Measurements from ENCODE around the gene COG5. TPM values are rescaled to one million over a fixed set of nuclear protein-coding genes. Genes with fewer than 3 reads are reported as not detected.

COG5 gene
- total and polyA plus RNA-seq, 8 donors, result 4.1 to 34.7 (median 26.5) TPM

DNA sequence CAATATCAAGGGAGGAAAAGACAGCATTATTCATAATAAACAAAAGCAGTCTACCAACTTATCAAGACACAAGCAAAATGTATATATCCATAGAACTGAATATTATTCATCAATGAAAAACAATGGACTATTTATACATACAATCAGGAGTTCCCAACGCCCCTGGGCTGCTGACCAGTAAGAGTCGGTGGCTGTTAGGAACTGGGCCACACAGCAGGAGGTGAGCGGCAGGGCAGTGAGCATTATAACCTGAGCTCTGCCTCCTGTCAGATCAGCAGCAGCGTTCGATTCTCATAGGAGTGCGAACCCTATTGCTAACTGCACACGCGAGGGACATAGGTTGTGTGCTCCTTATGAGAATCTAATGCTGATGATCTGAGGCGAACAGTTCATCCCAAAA, 165.6 kb downstream of the COG5 start:
- H3K27me3 ChIP-seq, result no peaks in the 10 kb centered on the region
- DNase-seq (no peak), FAIRE-seq (no peak), ATAC-seq (no peak)
- WGBS, 2 donors, result 95% methylated on average over 9 of the region's 9 CpGs
- peaks cover 0 to 3% (median 0%) of the 10 kb centered on the region in 3 donors for H3K4me1 ChIP-seq
- H3K27ac ChIP-seq, result no peak overlapping the region
- no peaks in the 10 kb centered on the region for H3K9me3 ChIP-seq
- intact Hi-C loops (cut with DNase I), result no loop called here
- TF ChIP-seq, protein P1, sequence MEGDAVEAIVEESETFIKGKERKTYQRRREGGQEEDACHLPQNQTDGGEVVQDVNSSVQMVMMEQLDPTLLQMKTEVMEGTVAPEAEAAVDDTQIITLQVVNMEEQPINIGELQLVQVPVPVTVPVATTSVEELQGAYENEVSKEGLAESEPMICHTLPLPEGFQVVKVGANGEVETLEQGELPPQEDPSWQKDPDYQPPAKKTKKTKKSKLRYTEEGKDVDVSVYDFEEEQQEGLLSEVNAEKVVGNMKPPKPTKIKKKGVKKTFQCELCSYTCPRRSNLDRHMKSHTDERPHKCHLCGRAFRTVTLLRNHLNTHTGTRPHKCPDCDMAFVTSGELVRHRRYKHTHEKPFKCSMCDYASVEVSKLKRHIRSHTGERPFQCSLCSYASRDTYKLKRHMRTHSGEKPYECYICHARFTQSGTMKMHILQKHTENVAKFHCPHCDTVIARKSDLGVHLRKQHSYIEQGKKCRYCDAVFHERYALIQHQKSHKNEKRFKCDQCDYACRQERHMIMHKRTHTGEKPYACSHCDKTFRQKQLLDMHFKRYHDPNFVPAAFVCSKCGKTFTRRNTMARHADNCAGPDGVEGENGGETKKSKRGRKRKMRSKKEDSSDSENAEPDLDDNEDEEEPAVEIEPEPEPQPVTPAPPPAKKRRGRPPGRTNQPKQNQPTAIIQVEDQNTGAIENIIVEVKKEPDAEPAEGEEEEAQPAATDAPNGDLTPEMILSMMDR (IDR thresholded peaks at IDR 0.05), result no peak
- H3K36me3 ChIP-seq, result no peaks in the 10 kb centered on the region
- no peak overlapping the region for H3K4me3 ChIP-seq

DNA sequence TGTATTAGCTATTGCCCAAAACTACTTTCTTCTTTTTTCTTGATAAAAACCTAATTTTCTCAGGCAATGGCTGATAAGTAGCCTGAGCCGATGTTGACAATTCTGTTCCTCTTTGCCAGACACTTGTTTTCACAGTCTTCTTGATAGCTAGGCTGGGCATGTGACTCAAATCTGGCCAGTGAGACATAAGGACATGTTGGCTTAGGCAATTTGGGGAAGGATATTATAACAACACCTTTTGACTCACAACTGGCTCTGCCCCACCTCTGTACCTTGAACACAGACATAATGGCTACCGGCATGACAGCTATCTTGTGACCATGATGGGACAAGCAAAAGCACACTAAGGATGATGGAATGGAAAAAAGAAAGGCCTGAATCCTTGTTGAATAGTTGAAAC, 166.7 kb downstream of the COG5 start:
- Histone ChIP-seq H3K4me3 (no peak overlapping the region), H3K9me3 (no peaks in the 10 kb centered on the region), H3K4me1 (peaks cover 0 to 3% (median 0%) of the 10 kb centered on the region in 3 donors), H3K36me3 (no peaks in the 10 kb centered on the region), H3K27me3 (no peaks in the 10 kb centered on the region), H3K27ac (no peak overlapping the region)
- DNase-seq, result no peak
- intact Hi-C loops (cut with DNase I), result no loop called here
- TF ChIP-seq, protein P1 (IDR thresholded peaks at IDR 0.05), result no peak
- peak; percentile 65 to 88 (median 83) for ATAC-seq
- no peak for FAIRE-seq
- WGBS, 2 donors, result 39 to 40% methylated on average over 2 of the region's 2 CpGs

DNA sequence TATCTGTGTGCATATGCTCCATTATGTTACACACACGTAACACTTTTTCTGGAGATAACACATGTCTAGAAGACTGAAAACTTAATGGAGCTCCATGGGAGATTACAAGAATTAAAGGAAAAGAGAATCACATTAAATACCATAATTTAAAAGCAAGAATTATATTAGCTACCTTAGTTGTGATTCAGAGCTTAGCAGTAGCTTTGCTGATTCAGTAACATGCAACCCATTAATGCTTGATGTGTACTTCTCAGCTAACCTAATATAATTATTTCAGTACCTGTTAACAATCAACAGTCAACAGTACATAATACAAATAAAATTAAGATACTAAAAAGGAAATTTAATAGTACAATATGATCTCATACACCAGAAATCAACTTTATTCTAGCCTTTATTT, 167.6 kb downstream of the COG5 start:
- TF ChIP-seq, protein P1 (IDR thresholded peaks at IDR 0.05), result no peak
- no peak for DNase-seq
- intact Hi-C loops (cut with DNase I), result no loop called here
- Histone ChIP-seq H3K4me3 (no peak overlapping the region), H3K27ac (no peak overlapping the region), H3K36me3 (no peaks in the 10 kb centered on the region), H3K4me1 (peaks cover 0 to 3% (median 0%) of the 10 kb centered on the region in 3 donors), H3K9me3 (no peaks in the 10 kb centered on the region), H3K27me3 (no peaks in the 10 kb centered on the region)
- no peak for FAIRE-seq
- ATAC-seq, result no peak
- 96 to 100% methylated on average over 1 of the region's 1 CpG for WGBS, 2 donors

DNA sequence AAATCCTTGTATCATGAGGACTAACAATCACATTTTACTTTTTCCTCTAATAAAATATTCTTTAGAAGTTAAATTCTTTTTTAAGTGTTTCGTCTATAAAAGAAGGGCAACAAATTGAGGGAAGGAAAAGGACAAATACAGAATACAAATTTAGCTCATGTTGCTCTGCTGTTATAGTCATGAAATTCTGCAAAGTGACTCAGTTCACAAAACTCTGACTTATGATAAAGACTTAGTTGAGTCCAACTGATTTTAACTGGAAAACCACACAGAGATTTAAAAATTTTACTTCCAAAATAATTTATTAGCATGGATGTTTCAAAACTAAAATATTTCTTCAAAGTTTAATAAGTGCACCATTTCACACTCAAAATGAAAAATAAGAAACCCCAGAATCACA, 168.9 kb downstream of the COG5 start:
- Histone ChIP-seq H3K27ac (no peak overlapping the region), H3K4me1 (peaks cover 0 to 3% (median 0%) of the 10 kb centered on the region in 3 donors), H3K9me3 (no peaks in the 10 kb centered on the region), H3K27me3 (no peaks in the 10 kb centered on the region), H3K4me3 (no peak overlapping the region), H3K36me3 (no peaks in the 10 kb centered on the region)
- intact Hi-C loops (cut with DNase I), result no loop called here
- no peak for DNase-seq
- WGBS, 2 donors, result 87 to 96% methylated on average over 1 of the region's 1 CpG
- TF ChIP-seq, protein P1 (IDR thresholded peaks at IDR 0.05), result no peak
- no peak for FAIRE-seq
- no peak for ATAC-seq

DNA sequence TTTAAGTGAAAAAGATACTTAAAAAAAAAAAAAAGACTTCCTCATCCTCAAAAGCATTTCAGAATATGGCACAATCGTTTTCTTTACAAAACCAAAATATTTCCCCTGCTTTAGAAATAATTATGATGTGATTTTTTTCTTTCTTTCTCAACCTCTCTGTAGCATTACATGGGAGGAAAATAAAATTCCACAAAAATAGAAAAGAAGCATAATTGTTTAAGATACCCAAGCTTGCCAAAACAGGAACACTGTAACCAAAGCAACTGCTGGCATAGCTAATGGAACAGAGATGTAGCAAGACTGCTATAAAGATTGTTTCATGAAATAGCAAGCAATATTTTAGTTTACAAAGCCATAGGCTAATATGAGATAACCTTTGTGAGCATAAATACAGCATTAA, 169.4 kb downstream of the COG5 start:
- no peak overlapping the region for H3K27ac ChIP-seq
- intact Hi-C loops (cut with DNase I), result no loop called here
- H3K27me3 ChIP-seq, result no peaks in the 10 kb centered on the region
- H3K36me3 ChIP-seq, result no peaks in the 10 kb centered on the region
- H3K9me3 ChIP-seq, result no peaks in the 10 kb centered on the region
- 92 to 94% methylated on average over 1 of the region's 1 CpG for WGBS, 2 donors
- no peak overlapping the region for H3K4me3 ChIP-seq
- ATAC-seq (no peak), FAIRE-seq (no peak), DNase-seq (no peak)
- peaks cover 0 to 3% (median 0%) of the 10 kb centered on the region in 3 donors for H3K4me1 ChIP-seq
- TF ChIP-seq, protein P1 (IDR thresholded peaks at IDR 0.05), result no peak
